Effector memory CD4-positive, alpha-beta T cell (primary cell): ENCODE data around the gene ARL15.

Experiments
- DNase-seq, 3 donors: peaks; one replicate each; pipeline ENCODE4 v3.0.0-alpha.2; 2020
- H3K27ac ChIP-seq: 2 replicates; pipeline ENCODE4 v1.7.0; 2013; ENCODE audit warnings: mild to moderate bottlenecking, low read length, moderate library complexity; ENCODE audit not compliant: insufficient read depth, poor library complexity, severe bottlenecking
- H3K27me3 ChIP-seq: replicated peaks from 2 replicates; pipeline ENCODE4 v1.7.0; 2013; ENCODE audit warnings: mild to moderate bottlenecking, low read length; ENCODE audit not compliant: insufficient read depth, control insufficient read depth, poor library complexity, severe bottlenecking
- H3K36me3 ChIP-seq: 2 replicates; pipeline ENCODE4 v1.7.0; 2013; ENCODE audit warnings: mild to moderate bottlenecking, low read length, moderate library complexity; ENCODE audit not compliant: control insufficient read depth, insufficient read depth
- H3K4me1 ChIP-seq: 2 replicates; pipeline ENCODE4 v1.7.0; 2013; ENCODE audit warnings: low read length, mild to moderate bottlenecking; ENCODE audit not compliant: control insufficient read depth, insufficient read depth, poor library complexity, severe bottlenecking
- H3K4me3 ChIP-seq: 2 replicates; pipeline ENCODE4 v1.7.0; 2013; ENCODE audit warnings: low read length, low read depth, mild to moderate bottlenecking; ENCODE audit not compliant: insufficient read depth, poor library complexity, severe bottlenecking
- H3K9me3 ChIP-seq: 2 replicates; pipeline ENCODE4 v1.7.0; 2013; ENCODE audit warnings: mild to moderate bottlenecking, low read length, moderate library complexity; ENCODE audit not compliant: control insufficient read depth

ARL15 gene

DNA sequence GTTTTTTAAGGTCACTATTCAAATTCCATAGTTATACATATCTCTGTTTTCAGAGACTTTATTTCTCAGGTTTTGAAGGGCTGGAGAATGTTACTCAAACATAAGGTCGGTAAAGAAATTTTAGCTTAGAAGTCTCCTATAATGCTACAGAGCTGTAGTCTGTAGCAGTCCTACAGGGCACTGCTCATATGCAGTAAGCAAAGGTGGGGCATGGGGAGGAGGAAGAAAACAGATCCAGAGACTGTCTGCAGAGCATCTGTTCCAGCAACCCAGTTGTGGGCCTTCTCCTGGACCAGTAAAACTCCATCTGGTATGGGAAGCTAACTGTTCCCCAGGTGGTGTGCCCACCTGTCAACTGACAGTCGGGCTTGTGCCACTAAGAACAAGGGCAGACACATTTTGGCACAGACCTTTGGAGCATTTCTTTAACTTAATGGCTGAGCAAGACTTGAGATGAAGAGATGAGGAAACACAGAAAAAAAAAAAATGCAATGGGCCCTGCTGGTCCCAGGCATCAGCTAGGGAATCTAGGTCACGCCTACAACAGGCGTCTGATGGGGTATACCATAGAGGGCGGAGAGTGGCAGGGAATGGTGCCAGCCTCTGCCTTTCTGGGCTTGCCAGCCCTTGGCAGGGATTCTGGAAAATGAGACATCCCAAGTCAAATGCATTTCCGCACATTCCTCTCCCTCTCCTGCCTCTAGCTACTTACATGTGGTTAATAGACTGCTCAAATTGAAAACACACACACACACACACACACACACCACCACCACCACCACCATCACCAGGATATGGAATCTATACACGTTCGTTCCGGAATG, 218.9 kb downstream of the ARL15 start:
- no peak overlapping the region for H3K4me3 ChIP-seq

DNA sequence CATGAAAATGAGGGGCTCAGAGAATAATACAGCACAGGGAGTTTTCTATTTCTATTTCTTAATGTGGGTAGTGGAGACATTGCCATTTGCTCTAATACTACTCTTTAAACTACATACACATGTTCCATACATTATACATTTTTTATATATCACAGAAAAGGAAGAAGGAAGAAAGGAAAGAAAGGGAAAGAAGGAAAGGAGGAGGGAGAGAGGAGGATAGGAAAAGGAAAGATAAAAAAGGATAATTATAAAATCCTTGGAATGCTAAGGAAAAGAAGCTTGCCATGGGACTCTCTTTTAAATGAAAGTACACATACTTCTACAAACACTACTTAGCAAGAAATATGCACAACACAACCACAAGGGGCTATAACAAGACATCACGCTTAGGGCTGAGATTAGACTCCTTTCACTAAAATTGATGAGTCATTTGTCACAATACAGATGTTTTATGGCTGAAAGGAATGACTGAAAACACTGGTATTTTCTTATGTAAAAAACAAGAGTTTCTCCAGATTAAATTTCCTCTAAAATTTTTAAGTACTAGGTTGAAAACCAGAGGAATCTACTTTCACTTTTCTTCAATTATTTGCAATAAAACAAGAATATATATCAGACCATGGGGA, 219.8 kb downstream of the ARL15 start:
- DNase-seq, result no peak
- H3K27ac ChIP-seq, result no peak overlapping the region

More for the DNA sequence above, 218.9 kb downstream of the ARL15 start:
- Histone ChIP-seq H3K36me3 (no peaks in the 10 kb centered on the region), H3K27me3 (no peaks in the 10 kb centered on the region), H3K4me1 (no peaks in the 10 kb centered on the region), H3K27ac (no peak overlapping the region), H3K9me3 (no peaks in the 10 kb centered on the region)
- DNase-seq, result no peak

DNA sequence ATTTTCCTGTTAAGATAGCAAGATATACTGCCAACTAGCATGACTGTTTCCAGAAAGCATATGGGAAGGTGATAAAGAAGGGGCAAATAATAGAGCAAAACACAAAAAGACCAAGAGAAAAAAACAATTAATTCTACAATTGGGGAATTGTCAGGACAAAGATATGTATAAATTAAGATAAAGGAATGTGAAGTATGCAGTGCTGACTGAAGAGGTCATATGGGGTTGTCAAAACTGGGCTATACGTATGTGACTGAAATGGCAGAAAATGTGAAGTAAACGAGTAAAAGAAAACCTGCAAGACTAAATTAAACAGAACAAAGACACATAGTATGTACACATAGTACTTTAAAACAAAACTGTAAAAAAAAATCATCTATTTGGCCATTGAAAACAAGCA, 222.3 kb downstream of the ARL15 start:
- no peak for DNase-seq
- Histone ChIP-seq H3K4me1 (no peaks in the 10 kb centered on the region), H3K27ac (no peak overlapping the region), H3K9me3 (no peaks in the 10 kb centered on the region), H3K36me3 (no peaks in the 10 kb centered on the region), H3K27me3 (no peaks in the 10 kb centered on the region), H3K4me3 (no peak overlapping the region)

More for the DNA sequence above, 219.8 kb downstream of the ARL15 start:
- Histone ChIP-seq H3K36me3 (no peaks in the 10 kb centered on the region), H3K27me3 (no peaks in the 10 kb centered on the region), H3K9me3 (no peaks in the 10 kb centered on the region), H3K4me3 (no peak overlapping the region), H3K4me1 (no peaks in the 10 kb centered on the region)

DNA sequence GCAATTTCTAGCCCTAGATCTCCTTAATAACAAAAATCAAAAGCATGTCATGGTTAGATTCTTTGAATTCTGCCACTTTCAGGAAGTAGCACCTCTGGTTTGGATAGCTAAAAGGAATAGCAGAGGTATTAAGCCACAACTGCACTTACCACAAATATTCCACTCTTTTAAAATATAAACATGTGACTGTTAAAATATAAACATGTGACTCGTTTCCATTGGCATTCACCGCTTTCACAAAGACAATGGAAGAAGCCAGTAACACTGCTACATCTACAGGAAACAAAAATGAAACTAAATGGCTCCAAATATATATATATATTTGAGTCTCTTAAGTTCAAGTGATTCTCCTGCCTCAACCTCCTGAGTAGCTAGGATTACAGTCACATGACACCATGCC, 222.9 kb downstream of the ARL15 start:
- no peaks in the 10 kb centered on the region for H3K4me1 ChIP-seq
- H3K27ac ChIP-seq, result no peak overlapping the region
- DNase-seq, result no peak

DNA sequence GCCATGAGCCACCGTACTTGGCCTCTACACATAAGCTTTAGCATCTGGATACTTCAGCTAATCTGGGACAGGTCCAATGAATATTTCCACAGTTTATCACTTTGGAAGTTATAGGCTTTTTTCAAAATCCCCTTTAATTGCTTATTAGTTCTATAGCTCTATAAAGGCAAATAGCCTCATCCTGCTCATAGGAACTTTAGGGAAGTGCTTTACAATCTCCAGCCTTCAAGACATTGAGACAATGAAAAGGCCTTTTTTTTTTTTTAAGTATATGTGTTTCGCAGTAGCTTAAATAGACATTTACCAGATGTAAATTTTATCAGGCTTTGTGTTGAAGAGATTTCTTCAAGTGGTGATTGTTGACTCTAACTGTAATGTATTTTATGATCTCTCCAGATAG, 224.2 kb downstream of the ARL15 start:
- H3K9me3 ChIP-seq, result no peaks in the 10 kb centered on the region
- no peak for DNase-seq
- no peak overlapping the region for H3K27ac ChIP-seq
- no peaks in the 10 kb centered on the region for H3K27me3 ChIP-seq
- no peaks in the 10 kb centered on the region for H3K36me3 ChIP-seq
- no peak overlapping the region for H3K4me3 ChIP-seq
- H3K4me1 ChIP-seq, result no peaks in the 10 kb centered on the region

More for the DNA sequence above, 222.9 kb downstream of the ARL15 start:
- H3K27me3 ChIP-seq, result no peaks in the 10 kb centered on the region
- no peaks in the 10 kb centered on the region for H3K9me3 ChIP-seq
- H3K4me3 ChIP-seq, result no peak overlapping the region
- H3K36me3 ChIP-seq, result no peaks in the 10 kb centered on the region

DNA sequence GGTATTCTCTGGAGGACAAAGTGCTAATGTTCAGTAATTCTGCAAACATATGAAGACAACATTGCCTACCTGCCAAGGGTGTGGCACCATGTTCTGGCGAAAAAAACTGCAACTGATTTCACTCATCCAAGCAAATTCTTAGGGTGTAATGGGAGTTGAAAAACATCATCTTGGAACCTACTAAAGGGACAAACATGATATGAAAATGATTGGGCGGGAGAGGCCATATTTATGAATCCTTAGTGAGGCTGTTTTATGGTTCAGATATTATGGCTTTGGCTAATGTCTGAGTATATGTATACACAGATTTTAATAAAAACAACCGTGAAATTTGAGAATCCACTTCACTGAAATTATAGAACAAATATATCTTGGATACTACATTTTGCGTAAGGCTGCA, 225.7 kb downstream of the ARL15 start:
- DNase-seq, result no peak
- Histone ChIP-seq H3K9me3 (no peaks in the 10 kb centered on the region), H3K4me3 (no peak overlapping the region), H3K4me1 (no peaks in the 10 kb centered on the region), H3K27me3 (no peaks in the 10 kb centered on the region), H3K36me3 (no peaks in the 10 kb centered on the region), H3K27ac (no peak overlapping the region)

DNA sequence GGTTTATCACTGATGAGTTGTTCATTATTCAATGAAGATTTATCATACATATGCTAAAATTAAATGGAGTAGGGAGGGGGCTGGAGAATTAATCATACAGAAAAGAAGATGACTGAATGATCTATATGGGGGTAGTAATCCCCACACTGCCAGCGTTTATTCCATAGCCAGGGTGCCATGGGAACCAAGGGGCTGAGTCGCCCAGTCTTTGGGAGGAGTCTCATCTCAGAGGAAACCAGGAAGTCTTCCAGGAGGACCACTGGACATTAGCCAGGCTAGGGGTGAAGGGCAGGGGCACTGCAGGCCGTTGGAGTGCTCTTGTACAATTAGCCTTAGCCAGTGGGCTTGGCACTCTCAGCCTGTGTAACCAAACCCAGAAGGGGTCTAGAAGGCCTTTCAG, 226.5 kb downstream of the ARL15 start:
- H3K36me3 ChIP-seq, result no peaks in the 10 kb centered on the region
- DNase-seq, result no peak
- H3K4me1 ChIP-seq, result no peaks in the 10 kb centered on the region
- H3K27ac ChIP-seq, result no peak overlapping the region
- H3K4me3 ChIP-seq, result no peak overlapping the region
- H3K27me3 ChIP-seq, result no peaks in the 10 kb centered on the region
- no peaks in the 10 kb centered on the region for H3K9me3 ChIP-seq

DNA sequence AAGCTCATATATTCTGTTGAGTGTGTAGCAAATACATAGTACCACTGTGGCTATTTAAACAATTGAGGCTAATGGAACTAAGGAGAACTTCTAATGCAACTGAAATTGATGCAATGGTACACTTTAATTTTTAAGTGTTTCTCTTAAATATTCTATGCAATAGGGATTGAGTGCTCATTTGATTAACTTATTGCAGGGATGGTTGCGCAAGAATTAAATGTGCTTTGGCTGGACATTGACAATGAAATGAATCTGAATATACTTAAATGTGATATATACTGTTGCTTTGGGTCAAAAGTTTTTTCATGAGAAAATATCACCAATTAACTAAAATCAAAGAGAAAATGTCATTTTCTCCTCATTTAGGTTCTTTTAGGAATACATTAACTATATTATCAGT, 227.1 kb downstream of the ARL15 start:
- H3K36me3 ChIP-seq, result no peaks in the 10 kb centered on the region
- no peak overlapping the region for H3K4me3 ChIP-seq
- no peaks in the 10 kb centered on the region for H3K27me3 ChIP-seq
- no peaks in the 10 kb centered on the region for H3K4me1 ChIP-seq
- H3K27ac ChIP-seq, result no peak overlapping the region
- no peak for DNase-seq
- H3K9me3 ChIP-seq, result no peaks in the 10 kb centered on the region

DNA sequence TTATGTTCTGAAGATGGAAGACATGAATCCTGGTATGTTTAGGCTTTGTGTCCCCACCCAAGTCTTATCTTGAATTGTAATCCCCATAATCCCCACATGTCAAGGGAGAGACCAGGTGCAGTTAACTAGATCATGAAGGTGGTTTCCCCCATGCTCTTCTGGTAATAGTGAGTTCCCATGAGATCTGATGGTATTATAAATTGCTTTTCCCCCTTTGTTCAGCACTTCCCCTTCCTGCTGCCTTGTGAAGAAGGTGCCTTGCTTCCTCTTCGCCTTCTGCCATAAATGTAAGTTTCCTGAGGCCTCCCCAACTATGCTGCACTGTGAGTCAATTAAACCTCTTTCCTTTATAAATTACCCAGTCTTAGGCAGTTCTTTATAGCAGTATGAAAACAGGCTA, 229.0 kb downstream of the ARL15 start:
- H3K27ac ChIP-seq, result no peak overlapping the region
- no peak overlapping the region for H3K4me3 ChIP-seq
- DNase-seq, result no peak
- no peaks in the 10 kb centered on the region for H3K4me1 ChIP-seq
- H3K9me3 ChIP-seq, result no peaks in the 10 kb centered on the region
- no peaks in the 10 kb centered on the region for H3K36me3 ChIP-seq
- H3K27me3 ChIP-seq, result no peaks in the 10 kb centered on the region

DNA sequence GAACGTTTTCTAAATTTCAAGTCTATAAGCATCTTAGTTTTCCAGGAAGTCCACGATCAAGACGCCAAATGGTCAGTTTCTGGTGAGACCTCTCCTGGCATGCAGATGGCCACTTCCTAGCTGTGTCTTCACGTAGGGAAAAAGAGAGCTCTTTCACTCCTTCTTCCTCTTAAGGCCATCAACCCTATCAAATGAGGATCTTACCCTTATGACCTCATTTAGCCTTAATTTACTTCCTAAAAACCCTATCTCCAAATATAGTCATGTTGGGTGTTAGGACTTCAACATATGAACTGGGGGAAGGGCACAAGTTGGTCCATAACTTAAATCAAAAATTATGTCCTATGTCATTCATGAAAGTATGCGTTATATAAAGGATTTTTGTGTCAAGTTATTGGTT, 229.5 kb downstream of the ARL15 start:
- no peak for DNase-seq
- Histone ChIP-seq H3K36me3 (no peaks in the 10 kb centered on the region), H3K27me3 (no peaks in the 10 kb centered on the region), H3K4me3 (no peak overlapping the region), H3K4me1 (no peaks in the 10 kb centered on the region), H3K27ac (no peak overlapping the region), H3K9me3 (no peaks in the 10 kb centered on the region)
